MM.1S (cell line): ENCODE measurements around the gene GBX2.

Experiments used
- DNase-seq: peaks from one replicate; pipeline ENCODE4 v3.0.0-alpha.2; 2015
- H2AFZ ChIP-seq: fragments of 300-600 bp; sonication (generic); 2 replicates; pipeline ENCODE4 v1.6.0; 2016; ENCODE audit warnings: antibody characterized with exemption, low read length
- H3F3A ChIP-seq: fragments of 300-600 bp; sonication (generic); 2 replicates; pipeline ENCODE4 v1.6.1; 2016; ENCODE audit warnings: mild to moderate bottlenecking, antibody characterized with exemption, low read length, moderate library complexity, mixed read lengths; ENCODE audit not compliant: insufficient read depth
- H3K27ac ChIP-seq: fragments of 300-600 bp; sonication (generic); 2 replicates; pipeline ENCODE4 v1.5.1; 2016; ENCODE audit warnings: mild to moderate bottlenecking, low read length
- H3K27me3 ChIP-seq: fragments of 300-600 bp; sonication (generic); replicated peaks from 2 replicates; pipeline ENCODE4 v1.6.0; 2016; ENCODE audit warnings: low read length; ENCODE audit not compliant: insufficient read depth
- H3K36me3 ChIP-seq: fragments of 300-600 bp; sonication (generic); replicated peaks from 2 replicates; pipeline ENCODE4 v1.6.1; 2016; ENCODE audit warnings: mild to moderate bottlenecking, low read length, mixed read lengths; ENCODE audit not compliant: insufficient read depth
- H3K4me1 ChIP-seq: fragments of 300-600 bp; sonication (generic); 2 replicates; pipeline ENCODE4 v1.6.1; 2016; ENCODE audit warnings: low read length, mixed read lengths
- H3K4me2 ChIP-seq: fragments of 300-600 bp; sonication (generic); 2 replicates; pipeline ENCODE4 v1.6.0; 2016; ENCODE audit warnings: low read depth, low read length
- H3K4me3 ChIP-seq: fragments of 300-600 bp; sonication (generic); 2 replicates; pipeline ENCODE4 v1.5.1; 2016; ENCODE audit warnings: low read length, mixed read lengths
- H3K79me2 ChIP-seq: fragments of 300-600 bp; sonication (generic); 2 replicates; pipeline ENCODE4 v1.6.1; 2016; ENCODE audit warnings: mixed run types, low read length, mixed read lengths
- H3K9ac ChIP-seq: fragments of 300-600 bp; sonication (generic); 2 replicates; pipeline ENCODE4 v1.6.1; 2016; ENCODE audit warnings: low read length, mixed read lengths
- H3K9me2 ChIP-seq: fragments of 300-600 bp; sonication (generic); replicated peaks from 2 replicates; pipeline ENCODE4 v1.6.1; 2016; ENCODE audit warnings: mild to moderate bottlenecking, low read length, mixed read lengths; ENCODE audit not compliant: insufficient read depth
- H3K9me3 ChIP-seq: fragments of 300-600 bp; sonication (generic); replicated peaks from 2 replicates; pipeline ENCODE4 v1.6.1; 2016; ENCODE audit warnings: mild to moderate bottlenecking, low read length, mixed read lengths; ENCODE audit not compliant: insufficient read depth
- H4K20me1 ChIP-seq: fragments of 300-600 bp; sonication (generic); 2 replicates; pipeline ENCODE4 v1.6.1; 2016; ENCODE audit warnings: mild to moderate bottlenecking, low read length, moderate library complexity, mixed read lengths; ENCODE audit not compliant: insufficient read depth
- CTCF ChIP-seq: fragments of 300-600 bp; sonication (generic); IDR thresholded peaks from 2 replicates; pipeline ENCODE4 v1.5.1; 2016; ENCODE audit warnings: antibody characterized with exemption, low read length, mixed read lengths
- EZH2 ChIP-seq: fragments of 300-600 bp; sonication (generic); optimal IDR thresholded peaks from 2 replicates; pipeline ENCODE3; 2017; ENCODE audit warnings: low read depth, mild to moderate bottlenecking, antibody characterized with exemption, low read length, mixed read lengths
- EZH2phosphoT487 ChIP-seq: fragments of 300-600 bp; sonication (generic); IDR thresholded peaks from 2 replicates; pipeline ENCODE4 v1.6.1; 2018; ENCODE audit warnings: antibody characterized with exemption, low read length

The GBX2 gene

GRCh38 chr2:236119003-236119402 lies 49.2 kb downstream of the GBX2 start:
- no peaks in the 10 kb centered on the region for H3K36me3 ChIP-seq
- no peak overlapping the region for H3K27ac ChIP-seq
- no peaks in the 10 kb centered on the region for H3K9me3 ChIP-seq
- H3K9ac ChIP-seq, result no peak overlapping the region
- H3F3A ChIP-seq, result no peaks in the 10 kb centered on the region
- H3K27me3 ChIP-seq, result no peaks in the 10 kb centered on the region
- DNase-seq, result no peak
- no peaks in the 10 kb centered on the region for H4K20me1 ChIP-seq
- H3K4me2 ChIP-seq, result no peak overlapping the region
- no peak overlapping the region for H2AFZ ChIP-seq
- no peaks in the 10 kb centered on the region for H3K79me2 ChIP-seq
- no peak for TF ChIP-seq CTCF
- no peak for TF ChIP-seq EZH2phosphoT487
- TF ChIP-seq EZH2, result no peak
- H3K9me2 ChIP-seq, result no peaks in the 10 kb centered on the region
- no peak overlapping the region for H3K4me3 ChIP-seq
- H3K4me1 ChIP-seq, result no peaks in the 10 kb centered on the region

- no peaks in the 10 kb centered on the region for H3K27me3 ChIP-seq
- no peak overlapping the region for H3K4me3 ChIP-seq
- no peak for TF ChIP-seq EZH2
- no peak for TF ChIP-seq EZH2phosphoT487
- no peak for TF ChIP-seq CTCF
- H3K4me2 ChIP-seq, result no peak overlapping the region
- no peak overlapping the region for H3K9ac ChIP-seq
- H4K20me1 ChIP-seq, result no peaks in the 10 kb centered on the region
- H3K79me2 ChIP-seq, result no peaks in the 10 kb centered on the region
- H3K9me3 ChIP-seq, result no peaks in the 10 kb centered on the region
- H3K27ac ChIP-seq, result no peak overlapping the region
- H3F3A ChIP-seq, result no peaks in the 10 kb centered on the region
- H3K9me2 ChIP-seq, result no peaks in the 10 kb centered on the region
- H2AFZ ChIP-seq, result no peak overlapping the region
- no peaks in the 10 kb centered on the region for H3K36me3 ChIP-seq
- DNase-seq, result no peak
- no peaks in the 10 kb centered on the region for H3K4me1 ChIP-seq
Measured at GRCh38 chr2:236117861-236118269, 50.3 kb downstream of the GBX2 start.

GRCh38 chr2:236117401-236117800 lies 50.8 kb downstream of the GBX2 start:
- DNase-seq, result no peak
- H3K79me2 ChIP-seq, result no peaks in the 10 kb centered on the region
- no peaks in the 10 kb centered on the region for H3K27me3 ChIP-seq
- H3K36me3 ChIP-seq, result no peaks in the 10 kb centered on the region
- H3K27ac ChIP-seq, result no peak overlapping the region
- TF ChIP-seq EZH2 (no peak), EZH2phosphoT487 (no peak), CTCF (no peak)
- H3K4me1 ChIP-seq, result no peaks in the 10 kb centered on the region
- H3K4me2 ChIP-seq, result no peak overlapping the region
- H3K4me3 ChIP-seq, result no peak overlapping the region
- no peaks in the 10 kb centered on the region for H3F3A ChIP-seq
- H3K9me3 ChIP-seq, result no peaks in the 10 kb centered on the region
- H4K20me1 ChIP-seq, result no peaks in the 10 kb centered on the region
- H3K9ac ChIP-seq, result no peak overlapping the region
- H2AFZ ChIP-seq, result no peak overlapping the region
- H3K9me2 ChIP-seq, result no peaks in the 10 kb centered on the region
